ENCODE results near the gene DAZL.
"Not testable (repeated sequence)": the region's sequence is repeated elsewhere in the genome, so short reads cannot be mapped to it uniquely, and the experiment has no call there.

Gene DAZL

DNA sequence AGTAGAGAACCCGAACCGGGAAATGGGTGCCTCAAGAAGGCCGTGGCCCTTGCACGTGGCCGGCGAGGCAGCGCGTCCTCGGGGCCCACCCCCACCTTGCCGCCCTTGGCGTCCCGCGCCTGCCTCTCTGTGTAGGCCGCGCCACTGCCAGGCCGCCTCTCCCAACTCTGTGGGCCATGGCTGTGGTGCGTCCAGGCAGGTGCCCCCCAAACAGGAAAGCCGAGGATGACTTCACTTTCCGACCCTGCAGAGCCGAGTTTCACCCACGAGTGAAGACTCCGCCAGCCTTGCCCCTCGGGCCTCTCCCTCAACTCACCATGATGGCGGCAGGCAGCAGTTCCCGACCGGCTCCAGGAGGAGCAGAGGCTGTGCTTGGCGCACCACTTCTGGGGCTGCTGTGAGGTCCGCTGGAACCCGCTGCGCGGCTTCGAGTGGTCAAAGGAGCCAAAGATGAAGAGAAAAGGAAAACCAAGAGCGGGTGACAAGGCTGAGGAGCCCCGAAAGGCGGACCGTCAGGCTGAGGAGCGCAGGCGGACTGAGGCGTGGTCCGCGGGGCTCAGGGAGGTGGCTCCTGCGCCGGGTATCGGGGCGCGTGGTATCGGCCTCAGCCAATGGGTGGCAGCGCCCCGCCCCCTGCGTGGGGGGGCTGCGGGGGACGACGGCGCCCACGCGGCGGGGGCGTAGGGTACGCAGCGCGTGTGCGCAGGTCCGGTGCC is at the start of gene DAZL:
Gene DAZL, minus strand, starts transcription at position 537 of the 716 bp plus-strand sequence. Its CDS starts 218 bp downstream, at position 319.
- DNase-seq = no peak

GRCh38 chr3:16654976-16655375 is 49.8 kb upstream of the DAZL start:
- DNase-seq = no peak

GRCh38 chr3:16653712-16654111 is 48.5 kb upstream of the DAZL start:
- DNase-seq = no peak

DNA sequence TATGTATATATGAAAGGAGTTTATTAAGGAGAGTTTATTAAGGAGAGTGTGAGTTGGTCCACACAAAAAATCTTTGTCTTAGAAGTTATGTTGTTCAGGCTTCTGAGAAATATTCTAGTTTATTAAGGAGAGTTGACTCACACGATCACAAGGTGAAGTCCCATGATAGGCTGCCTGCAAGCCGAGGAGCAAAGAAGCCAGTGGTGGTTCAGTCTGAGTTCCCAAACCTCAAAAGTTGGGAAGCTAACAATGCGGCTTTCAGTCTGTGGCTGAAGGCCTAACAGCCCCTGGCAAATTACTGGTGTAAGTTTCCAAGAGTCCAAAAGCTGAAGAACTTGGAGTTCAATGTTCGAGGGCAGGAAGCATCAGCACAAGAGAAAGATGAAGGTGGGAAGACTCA is 42.4 kb upstream of the DAZL start:
- no peak for DNase-seq

- DNase-seq = no peak
These were observed 34.6 kb upstream of the DAZL start for GRCh38 chr3:16639806-16640205.

- no peak for DNase-seq
These were observed 28.7 kb upstream of the DAZL start for GRCh38 chr3:16633948-16634347.

- DNase-seq = no peak
These were observed 27.2 kb upstream of the DAZL start for GRCh38 chr3:16632395-16632794.

DNA sequence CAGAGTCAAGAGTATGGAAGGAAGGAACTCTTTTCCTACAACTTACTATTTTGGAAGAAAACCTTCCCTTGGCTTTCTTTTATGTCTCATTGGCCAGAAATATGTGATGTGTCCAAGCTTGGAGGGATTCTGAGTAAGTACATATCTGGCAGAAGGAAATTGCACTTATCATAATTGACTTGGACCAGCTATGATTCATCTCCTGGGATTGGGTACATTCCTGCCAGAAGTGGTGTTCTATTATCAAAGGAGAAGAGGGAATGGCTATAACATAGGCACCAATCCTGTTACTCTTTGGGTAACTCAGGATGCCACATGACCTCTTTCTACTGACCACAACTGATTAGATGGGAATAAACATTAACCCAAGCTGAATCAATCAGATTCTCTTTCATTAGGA is 13.5 kb upstream of the DAZL start:
- DNase-seq = no peak

DNA sequence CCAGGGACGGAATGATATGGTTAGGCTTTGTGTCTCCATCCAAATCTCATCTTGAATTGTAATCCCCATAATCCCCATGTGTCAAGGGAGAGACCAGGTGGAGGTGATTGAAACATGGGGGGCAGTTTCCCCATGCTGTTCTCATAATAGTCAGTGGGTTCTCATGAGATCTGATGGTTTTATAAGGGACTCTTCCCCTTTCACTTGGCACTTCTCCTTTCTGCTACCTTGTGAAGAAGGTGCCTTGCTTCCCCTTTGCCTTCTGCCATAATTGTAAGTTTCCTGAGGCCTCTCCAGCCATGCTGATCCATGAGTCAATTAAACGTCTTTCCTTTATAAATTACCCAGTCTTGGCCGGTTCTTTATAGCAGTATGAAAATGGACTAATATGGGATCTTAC is 11.9 kb upstream of the DAZL start:
- not testable (repeated sequence) for DNase-seq

DNA sequence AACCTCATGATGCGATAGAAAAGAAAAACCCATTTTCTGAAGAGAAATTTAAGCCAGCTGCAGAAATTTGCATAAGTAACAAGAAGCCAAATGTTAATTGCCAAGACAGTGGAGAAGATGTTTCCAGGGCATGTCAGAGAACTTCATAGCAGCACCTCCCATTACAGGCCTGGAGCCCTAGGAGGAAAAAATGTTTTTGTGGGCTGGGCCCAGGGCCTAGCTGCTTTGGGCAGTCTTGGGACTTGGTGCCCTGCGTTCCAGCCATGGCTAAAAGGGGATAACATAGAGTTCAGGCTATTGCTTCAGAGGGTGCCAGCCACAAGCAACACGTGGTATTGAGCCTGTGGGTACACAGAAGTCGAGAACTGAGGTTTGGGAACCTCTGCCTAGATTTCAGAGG is 10.9 kb upstream of the DAZL start:
- DNase-seq = no peak

DNA sequence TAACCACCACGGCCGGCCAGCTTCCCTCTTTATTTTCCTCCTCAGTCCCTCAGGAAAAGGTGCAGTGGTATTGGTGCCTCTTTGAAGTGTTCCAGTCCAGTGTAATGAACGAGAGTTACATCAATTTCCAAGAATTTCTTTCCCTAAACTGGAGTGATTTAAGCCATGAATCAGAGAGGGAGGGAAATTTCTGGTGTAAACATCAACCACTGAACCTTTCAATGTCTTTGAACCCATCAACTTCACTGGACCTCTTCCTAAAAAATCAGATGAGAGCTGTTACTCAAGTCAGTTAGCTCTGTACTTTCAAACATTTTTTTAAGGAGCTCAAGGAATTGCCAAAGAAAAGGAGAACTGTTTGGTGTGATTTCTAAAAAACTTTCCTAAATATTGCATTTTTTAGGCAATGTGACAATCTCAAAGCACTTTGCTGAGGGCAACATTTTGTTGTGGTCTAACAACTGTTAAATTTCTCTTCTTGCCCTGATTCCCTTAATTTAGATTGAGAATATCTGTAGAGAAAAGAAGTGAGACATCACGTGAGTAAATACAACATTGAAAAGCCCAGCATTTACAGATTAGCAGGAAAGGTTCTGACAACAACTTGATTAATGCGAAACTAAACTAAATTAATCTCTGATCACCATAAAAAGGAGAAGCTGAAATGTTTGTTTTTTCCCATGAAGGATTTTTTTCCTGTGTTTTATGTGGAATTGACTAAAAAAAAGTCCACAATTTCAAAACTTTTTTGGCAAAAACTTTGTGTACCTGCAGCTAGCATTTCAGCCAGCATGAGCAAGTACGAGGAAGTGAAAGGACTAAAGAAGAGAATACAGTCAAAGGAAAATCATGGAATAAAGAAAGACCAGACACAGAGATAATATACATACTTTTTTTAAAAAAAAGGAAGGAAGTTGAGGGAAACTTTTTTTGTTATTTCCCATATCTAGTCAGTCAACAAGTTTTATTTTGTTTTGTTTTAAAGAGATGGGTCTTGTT is 9.1 kb upstream of the DAZL start:
- DNase-seq = no peak

DNA sequence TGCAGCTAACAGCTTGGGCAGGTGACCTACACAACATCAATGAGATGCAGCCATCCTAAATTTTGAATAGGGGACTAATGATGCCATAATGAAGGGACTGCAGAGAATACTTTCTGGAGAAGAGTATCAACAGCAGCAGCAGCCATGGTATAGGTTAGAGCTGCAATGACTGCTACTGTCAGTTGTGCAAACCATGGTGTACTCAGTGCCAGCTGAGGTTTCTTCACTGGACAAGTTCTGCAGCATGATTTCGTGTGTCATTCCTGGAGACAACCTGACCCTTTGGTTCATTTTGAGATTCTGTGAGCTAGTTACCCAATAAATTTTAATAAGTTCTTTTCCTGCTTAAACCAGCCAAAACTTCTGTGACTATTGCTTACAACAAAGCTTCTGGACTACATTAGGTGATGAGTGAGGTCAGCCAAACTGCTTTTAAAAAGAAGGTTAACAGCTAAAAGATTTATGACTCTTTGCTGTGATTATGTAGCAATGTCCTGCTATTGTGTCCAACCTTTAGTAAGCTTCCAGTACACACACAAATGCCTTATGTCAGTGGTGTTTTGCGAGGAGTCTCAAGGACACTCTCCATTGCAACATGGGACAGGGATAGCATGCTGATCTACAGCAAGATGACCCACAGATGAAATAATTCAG is 4.8 kb upstream of the DAZL start:
- DNase-seq = no peak

GRCh38 chr3:16608816-16609215 is 3.6 kb upstream of the DAZL start:
- DNase-seq = no peak

DNA sequence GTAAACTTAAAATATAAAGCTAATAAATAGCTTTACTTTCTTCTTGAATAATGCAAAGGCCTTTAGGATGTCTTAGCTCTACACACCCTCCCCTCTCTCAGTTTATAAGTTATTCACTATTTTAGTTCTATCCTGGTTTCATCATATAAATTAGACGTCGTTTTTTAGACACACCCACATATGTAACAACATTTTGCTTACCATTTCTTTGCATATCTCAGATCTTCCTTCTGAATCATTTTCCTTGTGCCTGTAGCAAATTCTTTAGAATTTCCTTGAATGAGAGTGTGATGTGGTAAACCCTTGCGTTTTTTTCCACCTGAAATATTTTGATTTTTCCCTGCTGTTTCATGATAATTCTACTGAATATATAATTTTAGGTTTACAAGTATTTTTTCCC is 2.5 kb upstream of the DAZL start:
- DNase-seq = no peak

- DNase-seq = no peak
These were observed 1.2 kb upstream of the DAZL start for GRCh38 chr3:16606398-16606797.

DNA sequence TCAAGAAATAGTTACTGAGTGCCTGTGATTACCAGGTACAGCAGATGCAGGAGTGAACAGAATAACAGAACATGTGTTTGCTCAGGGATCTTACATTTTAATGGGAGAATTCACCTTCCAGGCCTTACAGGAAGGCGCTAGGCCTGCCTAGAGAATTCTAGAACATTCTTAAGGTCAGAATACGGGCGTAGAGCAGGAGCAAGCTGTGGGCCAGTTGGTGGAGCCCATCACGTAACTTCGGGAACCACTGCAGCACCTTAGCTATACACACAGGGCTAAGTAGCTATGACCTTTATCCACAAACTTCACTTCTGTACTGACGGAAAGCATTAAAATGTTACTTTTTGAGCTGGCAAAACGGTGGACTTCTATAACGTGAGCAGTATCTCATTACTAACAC is 743 bp upstream of the DAZL start:
- DNase-seq = no peak

GRCh38 chr3:16604433-16604832 is 790 bp downstream of the DAZL start:
- DNase-seq = no peak

GRCh38 chr3:16601537-16602005 is 3.7 kb downstream of the DAZL start:
- DNase-seq = no peak

GRCh38 chr3:16600780-16601536 is 4.3 kb downstream of the DAZL start:
- DNase-seq = peak; percentile 43 to 82 (median 74)

GRCh38 chr3:16599694-16600093 is 5.5 kb downstream of the DAZL start:
- no peak for DNase-seq

DNA sequence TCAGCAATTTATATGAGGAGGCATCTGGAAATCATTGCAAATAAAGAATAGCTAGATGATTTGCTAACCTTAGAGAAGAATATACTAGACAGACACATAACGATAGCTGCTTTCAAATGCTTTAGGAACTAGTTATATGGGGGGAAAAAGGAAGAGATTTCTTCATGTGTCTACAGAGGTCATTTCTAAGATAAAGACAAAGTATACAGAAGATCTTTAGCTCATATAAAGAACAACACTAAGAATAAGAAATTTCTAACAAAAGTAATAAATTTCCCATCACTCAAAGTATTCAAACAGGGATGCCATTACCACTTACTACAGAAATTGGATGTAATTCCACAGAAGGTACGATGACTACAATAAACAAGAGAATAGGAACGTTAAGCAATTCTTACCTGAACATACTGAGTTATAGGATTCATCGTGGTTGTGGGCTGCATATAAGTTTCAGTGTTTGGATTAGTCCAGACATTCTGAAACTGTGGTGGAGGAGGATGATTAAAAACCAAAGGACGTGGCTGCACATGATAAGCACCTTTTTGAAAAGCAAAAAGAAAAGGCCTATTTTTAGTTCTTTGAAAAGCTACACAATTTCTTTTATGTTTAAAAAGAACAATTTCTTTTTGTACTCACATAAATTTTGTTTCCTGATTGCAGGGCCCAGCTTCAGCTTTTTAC is 8.7 kb downstream of the DAZL start:
- no peak for DNase-seq

DNA sequence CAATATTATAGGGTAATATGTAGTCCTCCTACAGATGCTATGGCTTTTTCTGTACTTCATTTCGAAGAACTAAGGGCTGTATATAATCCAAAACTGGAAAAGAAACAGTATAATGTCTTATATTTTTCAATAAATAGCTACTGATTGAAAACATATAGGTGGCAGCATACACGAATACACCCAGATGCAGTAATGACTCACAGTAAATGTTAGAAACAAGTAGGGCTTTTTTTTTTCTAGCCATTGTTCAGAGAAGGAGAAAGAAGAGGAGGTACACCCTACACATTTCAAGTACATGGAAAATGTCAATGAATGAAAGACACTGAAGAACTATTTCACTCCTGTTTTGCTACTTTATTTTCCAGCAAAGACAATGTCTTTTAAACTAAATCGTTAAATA is 9.4 kb downstream of the DAZL start:
- DNase-seq = no peak
